Esophagus muscularis mucosa (tissue), 4 donors: ENCODE measurements around the gene EDIL3.

ENCODE experiments used
- EP300 ChIP-seq: sonication (generic); formaldehyde crosslinking; IDR thresholded peaks from one replicate; pipeline ENCODE4 v1.6.1; 2017; ENCODE audit warnings: antibody characterized with exemption
- POLR2A ChIP-seq: fragments of 450-650 bp; IDR thresholded peaks from one replicate; pipeline ENCODE4 v1.6.1; 2017; ENCODE audit warnings: antibody characterized with exemption, moderate library complexity, mild to moderate bottlenecking, low read depth
- POLR2AphosphoS5 ChIP-seq, 2 donors: sonication (generic); formaldehyde crosslinking; IDR thresholded peaks; one replicate each; pipeline ENCODE4 v1.6.1; 2017; ENCODE audit warnings: antibody characterized with exemption in 2 of 2
- TF ChIP-seq, protein P1 (sequence below), 3 experiments: fragments of 200-600 bp in 2 of 3; fragments of 450-650 bp in 1 of 3; sonication (generic) in 2 of 3; IDR thresholded peaks; one replicate each; pipeline ENCODE4 v1.5.1; 2017 to 2019; ENCODE audit warnings: antibody characterized with exemption in 3 of 3, mild to moderate bottlenecking in 2 of 3, moderate library complexity in 1 of 3

DNA sequence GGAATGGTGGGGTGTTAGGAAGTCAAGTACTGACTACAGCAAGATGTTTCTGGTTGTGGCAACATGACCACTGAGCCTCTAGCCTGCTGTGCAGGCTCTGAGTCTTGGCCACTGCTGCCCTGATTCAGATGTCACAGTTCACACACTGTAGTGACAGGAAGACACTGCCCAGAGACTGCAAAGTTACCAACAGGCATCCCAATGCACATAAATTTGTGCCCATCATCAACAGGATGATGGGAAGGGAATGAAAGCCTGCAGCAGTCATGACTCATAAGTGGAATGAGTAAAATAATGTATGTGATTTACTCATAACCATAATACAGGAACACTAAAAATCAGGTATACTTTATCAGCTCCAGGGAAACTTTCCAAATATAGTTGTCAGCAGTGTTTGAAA is 412.4 kb downstream of the EDIL3 start:
- TF ChIP-seq POLR2A (no peak), POLR2AphosphoS5 (IDR thresholded peaks at IDR 0.05) (no peak), EP300 (no peak)
- TF ChIP-seq, protein P1, sequence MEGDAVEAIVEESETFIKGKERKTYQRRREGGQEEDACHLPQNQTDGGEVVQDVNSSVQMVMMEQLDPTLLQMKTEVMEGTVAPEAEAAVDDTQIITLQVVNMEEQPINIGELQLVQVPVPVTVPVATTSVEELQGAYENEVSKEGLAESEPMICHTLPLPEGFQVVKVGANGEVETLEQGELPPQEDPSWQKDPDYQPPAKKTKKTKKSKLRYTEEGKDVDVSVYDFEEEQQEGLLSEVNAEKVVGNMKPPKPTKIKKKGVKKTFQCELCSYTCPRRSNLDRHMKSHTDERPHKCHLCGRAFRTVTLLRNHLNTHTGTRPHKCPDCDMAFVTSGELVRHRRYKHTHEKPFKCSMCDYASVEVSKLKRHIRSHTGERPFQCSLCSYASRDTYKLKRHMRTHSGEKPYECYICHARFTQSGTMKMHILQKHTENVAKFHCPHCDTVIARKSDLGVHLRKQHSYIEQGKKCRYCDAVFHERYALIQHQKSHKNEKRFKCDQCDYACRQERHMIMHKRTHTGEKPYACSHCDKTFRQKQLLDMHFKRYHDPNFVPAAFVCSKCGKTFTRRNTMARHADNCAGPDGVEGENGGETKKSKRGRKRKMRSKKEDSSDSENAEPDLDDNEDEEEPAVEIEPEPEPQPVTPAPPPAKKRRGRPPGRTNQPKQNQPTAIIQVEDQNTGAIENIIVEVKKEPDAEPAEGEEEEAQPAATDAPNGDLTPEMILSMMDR (IDR thresholded peaks at IDR 0.05), result no peak
